GM23338 (cell line): ENCODE measurements around the gene TGOLN2. TPM values are rescaled to one million over a fixed set of nuclear protein-coding genes. Genes with fewer than 3 reads are reported as not detected.
A peak's percentile ranks its signal among the peaks of the same experiment; 100 is the strongest.

Experiments used
- ATAC-seq: fragments of 200-7000 bp; cut with Tn5 transposase; 3 replicates; pipeline ENCODE4 v1.9.1; 2020
- DNase-seq: peaks from one replicate; pipeline ENCODE4 v3.0.0-alpha.2; 2015; ENCODE audit warnings: low spot score
- H2AFZ ChIP-seq: fragments of 200-600 bp; sonication (generic); 2 replicates; pipeline ENCODE4 v1.8.0; 2016; ENCODE audit warnings: antibody characterized with exemption, mild to moderate bottlenecking, moderate library complexity
- H3F3A ChIP-seq: fragments of 200-600 bp; sonication (generic); replicated peaks from 2 replicates; pipeline ENCODE4 v1.8.0; 2017; ENCODE audit warnings: antibody characterized with exemption, mixed run types, low read depth
- H3K27ac ChIP-seq: fragments of 200-600 bp; sonication (generic); 2 replicates; pipeline ENCODE4 v1.6.1; 2016; ENCODE audit warnings: low read depth
- H3K27me3 ChIP-seq: fragments of 200-600 bp; sonication (generic); 2 replicates; pipeline ENCODE4 v1.8.0; 2016; ENCODE audit warnings: mild to moderate bottlenecking, mixed run types, moderate library complexity; ENCODE audit not compliant: insufficient read depth
- H3K36me3 ChIP-seq: fragments of 200-600 bp; sonication (generic); 2 replicates; pipeline ENCODE4 v1.8.0; 2016; ENCODE audit warnings: mild to moderate bottlenecking; ENCODE audit not compliant: insufficient read depth
- H3K4me1 ChIP-seq: fragments of 200-600 bp; sonication (generic); 2 replicates; pipeline ENCODE4 v1.8.0; 2016; ENCODE audit warnings: mild to moderate bottlenecking, moderate library complexity; ENCODE audit not compliant: insufficient read depth
- H3K4me2 ChIP-seq: fragments of 200-600 bp; sonication (generic); 2 replicates; pipeline ENCODE4 v1.7.1; 2017; ENCODE audit warnings: mixed run types
- H3K4me3 ChIP-seq: fragments of 200-600 bp; sonication (generic); 2 replicates; pipeline ENCODE4 v1.6.1; 2016; ENCODE audit warnings: mixed run types
- H3K79me2 ChIP-seq: fragments of 200-600 bp; sonication (generic); replicated peaks from 2 replicates; pipeline ENCODE4 v1.8.0; 2017; ENCODE audit warnings: mild to moderate bottlenecking; ENCODE audit not compliant: insufficient read depth
- H3K9me2 ChIP-seq: fragments of 200-600 bp; sonication (generic); 2 replicates; pipeline ENCODE4 v1.8.0; 2017; ENCODE audit not compliant: insufficient read depth
- H4K20me1 ChIP-seq: fragments of 200-600 bp; sonication (generic); replicated peaks from 2 replicates; pipeline ENCODE4 v1.8.0; 2017; ENCODE audit warnings: mild to moderate bottlenecking; ENCODE audit not compliant: insufficient read depth
- H3K27ac Mint-ChIP-seq: 2 replicates; pipeline ENCODE4 v1.8.0; 2020; ENCODE audit warnings: inconsistent platforms, mild to moderate bottlenecking, moderate library complexity, mixed read lengths
- H3K27me3 Mint-ChIP-seq: 3 replicates; pipeline ENCODE4 v1.8.0; 2022; ENCODE audit warnings: low read depth, mild to moderate bottlenecking, moderate library complexity, mixed read lengths, inconsistent platforms; ENCODE audit not compliant: insufficient read depth, poor library complexity
- H3K36me3 Mint-ChIP-seq: 3 replicates; pipeline ENCODE4 v1.8.0; 2021; ENCODE audit warnings: low read depth, mild to moderate bottlenecking, inconsistent platforms, moderate library complexity, mixed read lengths
- H3K4me1 Mint-ChIP-seq: 3 replicates; pipeline ENCODE4 v1.8.0; 2020; ENCODE audit warnings: mild to moderate bottlenecking, inconsistent platforms, mixed read lengths
- H3K4me3 Mint-ChIP-seq: 3 replicates; pipeline ENCODE4 v1.8.0; 2021; ENCODE audit warnings: moderate library complexity, mild to moderate bottlenecking, inconsistent platforms, mixed read lengths
- H3K9me3 Mint-ChIP-seq: 3 replicates; pipeline ENCODE4 v1.8.0; 2020; ENCODE audit warnings: moderate library complexity, mild to moderate bottlenecking, inconsistent platforms, mixed read lengths
- CREB1 ChIP-seq: fragments of 250-450 bp; sonication (Bioruptor Pico); IDR thresholded peaks from 2 replicates; pipeline ENCODE4 v1.5.0; 2020; ENCODE audit warnings: low read depth, mild to moderate bottlenecking, moderate library complexity
- JUNB ChIP-seq: IDR thresholded peaks from one replicate; pipeline ENCODE4 v1.6.1; 2016; ENCODE audit warnings: antibody characterized with exemption; ENCODE audit not compliant: unreplicated experiment
- ZNF331 ChIP-seq: fragments of 250-450 bp; sonication (Bioruptor Pico); IDR thresholded peaks from 2 replicates; pipeline ENCODE4 v1.5.0; 2020; ENCODE audit warnings: low read depth, mild to moderate bottlenecking, moderate library complexity
- ZNF462 ChIP-seq: fragments of 250-450 bp; sonication (Bioruptor Pico); IDR thresholded peaks from 2 replicates; pipeline ENCODE4 v1.5.0; 2020; ENCODE audit warnings: mild to moderate bottlenecking, moderate library complexity
- polyA plus RNA-seq: library from polyadenylated mRNA; unstranded; fragments of >200 nt; fragmentation: Nextera tagmentation; extraction: Ambion mirVana; gene quantifications from 2 replicates; pipeline ENCODE4 v1.2.1, GENCODE V29; 2016
- total RNA-seq: library from RNA; depleted of rRNA; stranded (reverse); fragments of >200 nt; shearing (Covaris generic); gene quantifications from 2 replicates; pipeline ENCODE4 v1.2.3, GENCODE V29; 2014

The TGOLN2 gene
- total and polyA plus RNA-seq, 2 experiments from 2014 or later, result 20.8 to 48.3 TPM

- no peak for TF ChIP-seq ZNF462 (CRISPR knock-in tag)
Observed at GRCh38 chr2:85291425-85292023, 36.3 kb downstream of the TGOLN2 start (continued).

GRCh38 chr2:85288244-85288725, 39.5 kb downstream of the TGOLN2 start:
- ATAC-seq (peak; percentile 23), DNase-seq (peak; percentile 59)
- Histone ChIP-seq H3K27me3 (no peaks in the 10 kb centered on the region), H3K9me2 (no peaks in the 10 kb centered on the region), H3K4me3 (no peak overlapping the region), H2AFZ (no peak overlapping the region), H3K36me3 (peaks cover 14% of the 10 kb centered on the region; the same call in 1 of the 2 replicates), H3K27ac (no peak overlapping the region), H4K20me1 (peaks cover 15% of the 10 kb centered on the region), H3K4me1 (peaks cover 41% of the 10 kb centered on the region), H3K4me2 (no peak overlapping the region; the same call in 1 of the 2 replicates), H3K79me2 (peaks cover 42% of the 10 kb centered on the region), H3F3A (peaks cover 29% of the 10 kb centered on the region)
- Mint-ChIP-seq H3K4me3 (no peak overlapping the region; the same call in 1 of the 3 replicates), H3K36me3 (peaks cover 76% of the 10 kb centered on the region), H3K27me3 (peaks cover 19% of the 10 kb centered on the region), H3K27ac (peak overlapping the region; percentile 79), H3K9me3 (no peaks in the 10 kb centered on the region; the same call in 2 of the 3 replicates), H3K4me1 (peaks cover 43% of the 10 kb centered on the region)
- no peak for TF ChIP-seq CREB1 (CRISPR knock-in tag)
- no peak for TF ChIP-seq ZNF331 (CRISPR knock-in tag)
- no peak for TF ChIP-seq JUNB
